ENCODE measurements around the gene F10. TPM values are rescaled to one million over a fixed set of nuclear protein-coding genes. Genes with fewer than 3 reads are reported as not detected.
"Not testable (repeated sequence)": the region's sequence is repeated elsewhere in the genome, so short reads cannot be mapped to it uniquely, and the experiment has no call there.

F10 gene
- total and polyA plus RNA-seq, 10 donors: 1.6 to 6.4 (median 2.9) TPM

DNA sequence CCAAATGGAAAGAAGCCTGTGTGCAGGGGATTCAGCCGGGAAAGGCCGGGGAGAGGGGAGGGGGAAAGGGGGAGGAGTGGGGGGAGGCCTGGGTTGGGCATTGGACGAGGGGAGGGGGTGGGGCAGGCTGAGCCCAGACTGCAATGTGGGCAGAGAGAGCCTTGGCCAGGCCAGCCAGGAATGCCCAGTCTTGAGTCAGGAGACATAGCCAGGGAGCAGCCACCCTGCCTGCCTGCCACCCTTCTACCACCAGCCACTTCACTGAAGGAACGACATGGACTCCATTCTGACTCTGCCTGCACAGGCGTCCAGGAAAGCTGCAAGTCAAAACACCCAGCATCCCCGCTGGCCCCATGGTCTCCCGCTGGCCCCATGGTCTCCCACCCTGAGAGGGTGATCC lies 36.3 kb downstream of the F10 start:
- 71 to 84% (median 80%) methylated on average over 6 to 7 of the region's 7 CpGs for WGBS, 5 donors
- DNase-seq: no peak
- H3K4me1 ChIP-seq: peaks cover 0 to 23% (median 4%) of the 10 kb centered on the region in 6 donors
- H3K4me3 ChIP-seq: no peak overlapping the region
- no peaks in the 10 kb centered on the region for H3K36me3 ChIP-seq
- intact Hi-C loops (cut with DNase I; ENCODE audit: low total_unique reads): loop anchor here (10.0 kb wide), 1 partner anchor 46 kb away; the partner anchor contains the start of genes CUL4A and PCID2
- TF ChIP-seq, protein P1, sequence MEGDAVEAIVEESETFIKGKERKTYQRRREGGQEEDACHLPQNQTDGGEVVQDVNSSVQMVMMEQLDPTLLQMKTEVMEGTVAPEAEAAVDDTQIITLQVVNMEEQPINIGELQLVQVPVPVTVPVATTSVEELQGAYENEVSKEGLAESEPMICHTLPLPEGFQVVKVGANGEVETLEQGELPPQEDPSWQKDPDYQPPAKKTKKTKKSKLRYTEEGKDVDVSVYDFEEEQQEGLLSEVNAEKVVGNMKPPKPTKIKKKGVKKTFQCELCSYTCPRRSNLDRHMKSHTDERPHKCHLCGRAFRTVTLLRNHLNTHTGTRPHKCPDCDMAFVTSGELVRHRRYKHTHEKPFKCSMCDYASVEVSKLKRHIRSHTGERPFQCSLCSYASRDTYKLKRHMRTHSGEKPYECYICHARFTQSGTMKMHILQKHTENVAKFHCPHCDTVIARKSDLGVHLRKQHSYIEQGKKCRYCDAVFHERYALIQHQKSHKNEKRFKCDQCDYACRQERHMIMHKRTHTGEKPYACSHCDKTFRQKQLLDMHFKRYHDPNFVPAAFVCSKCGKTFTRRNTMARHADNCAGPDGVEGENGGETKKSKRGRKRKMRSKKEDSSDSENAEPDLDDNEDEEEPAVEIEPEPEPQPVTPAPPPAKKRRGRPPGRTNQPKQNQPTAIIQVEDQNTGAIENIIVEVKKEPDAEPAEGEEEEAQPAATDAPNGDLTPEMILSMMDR (IDR thresholded peaks at IDR 0.05 in 8 of 11, conservative IDR thresholded peaks at IDR 0.05 in 3 of 11): no peak
- TF ChIP-seq POLR2AphosphoS5 (IDR thresholded peaks at IDR 0.05): no peak
- peaks cover 0 to 45% (median 11%) of the 10 kb centered on the region in 7 donors for H3K27me3 ChIP-seq (replicated peaks in 1 of 7)
- H3K9me3 ChIP-seq: peaks cover 0 to 15% (median 3%) of the 10 kb centered on the region in 8 donors
- no peak overlapping the region for H3K27ac ChIP-seq

DNA sequence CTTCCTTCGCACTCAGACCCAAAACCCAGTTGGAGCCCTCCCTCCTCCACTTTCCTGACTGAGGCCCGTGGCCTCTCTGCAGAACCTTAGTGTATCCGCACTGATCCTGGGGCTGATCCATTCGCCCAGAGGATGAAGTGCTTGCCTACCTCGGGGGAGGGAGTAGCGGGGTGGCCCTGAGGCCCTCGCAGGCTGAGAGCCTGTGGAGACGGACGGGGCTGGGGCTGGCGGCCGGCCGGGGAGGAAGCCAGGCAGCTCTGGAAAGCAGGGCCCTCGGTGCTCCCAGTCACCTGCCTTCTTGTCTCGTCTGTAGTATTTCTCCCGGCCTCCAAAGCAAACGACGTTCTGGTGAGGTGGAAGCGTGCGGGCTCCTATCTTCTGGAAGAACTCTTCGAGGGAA lies 37.1 kb downstream of the F10 start:
- Histone ChIP-seq H3K27me3 (replicated peaks in 1 of 7) (peaks cover 0 to 45% (median 11%) of the 10 kb centered on the region in 7 donors), H3K9me3 (peaks cover 0 to 15% (median 3%) of the 10 kb centered on the region in 8 donors), H3K36me3 (no peaks in the 10 kb centered on the region), H3K4me1 (peaks cover 0 to 18% (median 4%) of the 10 kb centered on the region in 6 donors), H3K4me3 (no peak overlapping the region), H3K27ac (no peak overlapping the region)
- DNase-seq: no peak
- intact Hi-C loops (cut with DNase I; ENCODE audit: low total_unique reads): loop anchor here (10.0 kb wide), 1 partner anchor 45 kb away; the partner anchor contains the start of genes CUL4A and PCID2
- TF ChIP-seq, protein P1 (IDR thresholded peaks at IDR 0.05 in 8 of 11, conservative IDR thresholded peaks at IDR 0.05 in 3 of 11): no peak
- TF ChIP-seq POLR2AphosphoS5 (IDR thresholded peaks at IDR 0.05): no peak
- TF ChIP-seq POLR2A (IDR thresholded peaks at IDR 0.05): no peak
- WGBS, 5 donors: 82 to 89% (median 87%) methylated on average over 20 of the region's 20 CpGs

DNA sequence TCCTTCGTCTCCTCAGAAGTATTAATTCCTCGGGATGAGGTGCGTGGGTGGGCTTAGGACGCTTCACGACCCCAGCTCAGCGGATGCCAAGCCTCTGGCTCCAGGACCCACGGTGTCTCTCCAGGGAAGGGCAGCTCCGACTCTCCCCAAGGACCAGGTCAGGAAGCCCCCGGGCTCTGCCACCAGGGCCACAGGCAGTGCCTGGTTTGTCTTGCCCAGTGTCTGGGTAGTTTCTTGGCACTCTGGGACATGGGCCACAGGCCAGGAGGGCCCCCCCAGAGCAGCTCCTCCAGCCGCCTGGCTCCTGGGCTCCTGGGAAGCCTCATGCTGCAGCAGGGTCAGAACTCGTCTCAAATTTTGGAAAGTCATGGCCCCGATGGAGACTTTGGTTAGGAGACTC lies 38.4 kb downstream of the F10 start:
- Histone ChIP-seq H3K27ac (no peak overlapping the region), H3K4me1 (peaks cover 0 to 16% (median 4%) of the 10 kb centered on the region in 6 donors), H3K27me3 (replicated peaks in 1 of 7) (peaks cover 0 to 45% (median 11%) of the 10 kb centered on the region in 7 donors), H3K36me3 (no peaks in the 10 kb centered on the region), H3K9me3 (peaks cover 0 to 6% (median 2%) of the 10 kb centered on the region in 8 donors), H3K4me3 (no peak overlapping the region)
- WGBS, 5 donors: 72 to 79% (median 78%) methylated on average over 11 to 12 of the region's 12 CpGs
- intact Hi-C loops (cut with DNase I; ENCODE audit: low total_unique reads): no loop called here
- TF ChIP-seq POLR2AphosphoS5 (IDR thresholded peaks at IDR 0.05) (no peak), POLR2A (IDR thresholded peaks at IDR 0.05) (no peak)
- TF ChIP-seq, protein P1 (IDR thresholded peaks at IDR 0.05 in 8 of 11, conservative IDR thresholded peaks at IDR 0.05 in 3 of 11): no peak
- no peak for DNase-seq

DNA sequence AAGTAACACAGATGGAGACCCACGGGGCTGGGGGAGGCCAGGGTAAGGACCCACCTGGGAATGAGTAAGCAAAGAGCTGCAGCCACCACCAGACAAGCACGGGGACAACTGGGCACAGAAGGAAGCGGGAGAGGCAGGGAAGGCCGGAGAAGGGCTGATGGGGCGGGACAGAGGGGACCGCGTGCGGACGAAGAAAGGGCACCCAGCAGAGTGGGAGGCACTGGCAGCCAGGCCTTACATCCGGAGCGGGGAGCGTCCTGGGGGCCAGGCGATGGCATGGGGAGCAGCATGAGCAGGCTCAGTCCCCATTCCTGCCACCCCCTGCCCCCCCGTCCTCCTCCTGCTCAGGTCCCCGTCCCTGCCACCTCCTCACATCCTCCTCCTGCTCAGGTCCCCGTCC lies 38.8 kb downstream of the F10 start:
- Histone ChIP-seq H3K4me3 (no peak overlapping the region), H3K27me3 (replicated peaks in 1 of 7) (peaks cover 0 to 45% (median 11%) of the 10 kb centered on the region in 7 donors), H3K9me3 (peaks cover 0 to 2% (median under 1%) of the 10 kb centered on the region in 8 donors), H3K36me3 (no peaks in the 10 kb centered on the region), H3K4me1 (peaks cover 0 to 16% (median 4%) of the 10 kb centered on the region in 6 donors), H3K27ac (peak overlapping the region in 3 of 8 donors; percentile 32 to 45 (median 33))
- intact Hi-C loops (cut with DNase I; ENCODE audit: low total_unique reads): no loop called here
- 41 to 53% (median 45%) methylated on average over 14 to 16 of the region's 16 CpGs for WGBS, 5 donors
- no peak for TF ChIP-seq POLR2A (IDR thresholded peaks at IDR 0.05)
- TF ChIP-seq, protein P1 (IDR thresholded peaks at IDR 0.05 in 8 of 11, conservative IDR thresholded peaks at IDR 0.05 in 3 of 11): no peak
- no peak for TF ChIP-seq POLR2AphosphoS5 (IDR thresholded peaks at IDR 0.05)
- no peak for DNase-seq

DNA sequence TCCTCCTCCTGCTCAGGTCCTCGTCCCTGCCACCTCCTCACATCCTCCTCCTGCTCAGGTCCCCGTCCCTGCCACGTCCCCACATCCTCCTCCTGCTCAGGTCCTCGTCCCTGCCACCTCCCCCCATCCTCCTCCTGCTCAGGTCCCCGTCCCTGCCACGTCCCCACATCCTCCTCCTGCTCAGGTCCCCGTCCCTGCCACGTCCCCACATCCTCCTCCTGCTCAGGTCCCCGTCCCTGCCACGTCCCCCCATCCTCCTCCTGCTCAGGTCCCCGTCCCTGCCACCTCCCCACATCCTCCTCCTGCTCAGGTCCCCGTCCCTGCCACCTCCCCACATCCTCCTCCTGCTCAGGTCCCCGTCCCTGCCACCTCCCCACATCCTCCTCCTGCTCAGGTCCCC lies 39.4 kb downstream of the F10 start:
- peaks cover 0 to 17% (median 4%) of the 10 kb centered on the region in 6 donors for H3K4me1 ChIP-seq
- H3K36me3 ChIP-seq; H3K27ac ChIP-seq; DNase-seq; intact Hi-C loops (cut with DNase I; ENCODE audit: low total_unique reads); H3K9me3 ChIP-seq; H3K4me3 ChIP-seq: not testable (repeated sequence)
- 6 to 27% (median 9%) methylated on average over 5 to 12 of the region's 13 CpGs for WGBS, 5 donors
- peaks cover 0 to 45% (median 11%) of the 10 kb centered on the region in 7 donors for H3K27me3 ChIP-seq (replicated peaks in 1 of 7)
